WERI-Rb-1 (cell line): ENCODE data around the gene GFM1.

ENCODE experiments used
- DNase-seq: peaks from one replicate; pipeline ENCODE4 v3.0.0-alpha.2; 2020
- H3K27ac ChIP-seq: fragments of 250-450 bp; sonication (Bioruptor Pico); 2 replicates; pipeline ENCODE4 v1.5.1; 2020; ENCODE audit warnings: mild to moderate bottlenecking, moderate library complexity
- H3K27me3 ChIP-seq: fragments of 250-450 bp; sonication (Bioruptor Pico); 2 replicates; pipeline ENCODE4 v1.5.1; 2021; ENCODE audit warnings: mild to moderate bottlenecking, low read depth, moderate library complexity; ENCODE audit not compliant: insufficient read depth, severe bottlenecking
- H3K36me3 ChIP-seq: fragments of 250-450 bp; sonication (Bioruptor Pico); 2 replicates; pipeline ENCODE4 v1.5.1; 2020; ENCODE audit warnings: mild to moderate bottlenecking, moderate library complexity
- H3K4me3 ChIP-seq: 2 replicates; pipeline ENCODE4 v1.5.1; 2011; ENCODE audit warnings: low read depth, mild to moderate bottlenecking, control low read depth, low read length
- H3K9me3 ChIP-seq: fragments of 250-450 bp; sonication (Bioruptor Pico); 2 replicates; pipeline ENCODE4 v1.5.1; 2021; ENCODE audit warnings: mild to moderate bottlenecking, moderate library complexity; ENCODE audit not compliant: severe bottlenecking
- CTCF ChIP-seq: IDR thresholded peaks from 2 replicates; pipeline ENCODE4 v1.5.1; 2011; ENCODE audit warnings: low read depth, mild to moderate bottlenecking, control low read depth, inconsistent platforms, low read length

GFM1 gene

DNA sequence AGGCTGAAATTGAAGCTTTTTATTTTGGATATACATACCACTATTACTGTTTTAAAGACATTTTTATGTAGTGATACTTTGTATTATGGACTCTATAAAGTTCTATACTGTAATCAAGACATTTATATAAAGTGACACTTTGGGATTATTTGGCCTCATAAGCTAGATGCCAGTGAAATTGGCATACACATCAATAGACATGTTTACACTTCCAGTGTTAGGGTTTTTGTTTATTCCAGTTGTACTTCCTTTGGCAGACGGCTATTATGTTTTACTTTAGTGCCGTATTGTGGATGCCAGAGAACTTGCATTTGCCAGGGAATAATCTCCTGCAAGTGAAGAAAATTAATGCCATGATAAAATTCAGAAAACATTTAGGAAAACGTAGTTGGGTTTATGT, 22.1 kb downstream of the GFM1 start:
- H3K27ac ChIP-seq: no peak overlapping the region
- H3K4me3 ChIP-seq: no peak overlapping the region
- no peaks in the 10 kb centered on the region for H3K27me3 ChIP-seq
- H3K9me3 ChIP-seq: no peaks in the 10 kb centered on the region
- no peak for DNase-seq
- TF ChIP-seq CTCF: no peak
- peaks cover 35% of the 10 kb centered on the region for H3K36me3 ChIP-seq

- Histone ChIP-seq H3K4me3 (no peak overlapping the region), H3K36me3 (peaks cover 21% of the 10 kb centered on the region), H3K27ac (no peak overlapping the region), H3K9me3 (no peaks in the 10 kb centered on the region), H3K27me3 (no peaks in the 10 kb centered on the region)
- no peak for TF ChIP-seq CTCF
- no peak for DNase-seq
Measured at GRCh38 chr3:158668506-158668905, 24.2 kb downstream of the GFM1 start.

DNA sequence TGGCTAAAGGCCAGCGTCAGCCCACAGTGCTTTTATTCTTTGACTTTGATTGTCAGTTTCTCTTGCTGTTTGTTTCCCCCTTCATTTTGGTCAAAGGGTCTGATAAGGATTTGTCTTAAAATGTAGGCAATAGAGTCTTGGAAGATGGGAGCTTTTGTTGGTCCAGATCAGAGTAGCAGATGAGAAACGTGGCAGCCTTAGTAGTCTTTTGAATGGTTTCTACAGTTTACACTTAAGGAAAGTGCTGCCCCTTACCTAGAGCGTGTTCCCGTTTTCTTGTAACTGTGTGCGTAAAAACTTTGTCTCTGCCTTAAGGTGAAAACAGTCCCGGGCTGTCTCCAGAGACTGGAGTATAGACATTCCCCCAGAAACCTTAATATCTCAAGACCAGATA, 27.5 kb downstream of the GFM1 start:
- H3K36me3 ChIP-seq: peaks cover 11% of the 10 kb centered on the region
- no peaks in the 10 kb centered on the region for H3K9me3 ChIP-seq
- TF ChIP-seq CTCF: no peak
- no peak overlapping the region for H3K27ac ChIP-seq
- no peak overlapping the region; the same call in 1 of the 2 replicates for H3K4me3 ChIP-seq
- no peaks in the 10 kb centered on the region for H3K27me3 ChIP-seq
- DNase-seq: no peak

DNA sequence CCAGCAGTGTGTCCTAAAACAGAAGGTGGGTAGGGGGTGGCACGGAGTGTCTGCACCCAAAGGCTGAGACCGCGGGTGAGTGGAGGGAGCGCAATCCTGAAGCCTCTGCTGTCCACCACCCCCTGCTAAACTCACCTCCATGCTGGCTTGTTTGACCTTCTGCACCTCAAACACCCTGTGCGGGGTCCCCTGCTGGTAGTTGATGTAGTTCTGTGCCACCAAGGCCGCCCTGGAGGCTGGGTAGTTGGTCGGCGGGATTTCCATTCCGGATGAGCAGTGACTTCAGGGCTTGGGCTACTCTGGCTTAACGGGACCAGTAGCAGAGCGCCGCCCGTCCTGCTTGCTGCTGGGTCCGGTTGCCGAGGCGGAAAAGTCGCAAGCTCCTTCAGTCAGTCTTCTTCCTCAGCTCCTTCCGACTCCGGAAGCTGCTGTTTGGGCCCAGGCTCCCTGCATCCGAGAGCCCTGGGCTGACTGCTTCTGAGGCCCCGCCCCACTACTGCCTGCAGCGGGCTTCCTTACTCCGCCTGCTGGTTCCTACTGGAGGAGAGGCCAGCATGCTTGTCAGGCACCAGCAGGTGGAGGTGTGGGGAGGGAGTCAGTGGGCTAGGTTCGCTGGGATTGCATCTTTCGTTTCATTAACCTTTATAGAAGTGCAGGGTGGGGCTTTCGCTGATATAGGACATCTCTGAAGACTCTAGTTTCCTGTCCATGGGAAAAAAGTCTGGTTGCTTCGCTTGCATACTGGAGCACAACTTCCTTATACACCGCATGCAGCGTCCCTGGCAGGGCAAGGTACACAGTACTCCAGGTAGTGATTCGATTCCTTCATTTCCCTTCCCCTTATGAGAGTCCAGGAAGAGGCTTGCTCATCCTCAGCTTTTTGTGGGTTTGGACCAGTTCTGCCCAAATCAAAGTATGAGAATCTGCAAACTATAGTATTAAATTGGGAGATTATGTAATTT, 28.2 kb downstream of the GFM1 start, which contains the start of gene LXN:
Gene LXN (minus strand): TSS at position 434 of the 962 bp plus-strand sequence. CDS start 170 bp downstream, at position 264.
- peak; percentile 53 for TF ChIP-seq CTCF
- peak; percentile 75 for DNase-seq
- no peak within 1 kb of the TSS for H3K27ac ChIP-seq
- H3K27me3 ChIP-seq: no peaks in the 10 kb centered on the region
- H3K9me3 ChIP-seq: no peaks in the 10 kb centered on the region
- peak within 1 kb of the TSS; percentile 15 for H3K4me3 ChIP-seq
- peaks cover 7% of the 10 kb centered on the region; the same call in 1 of the 2 replicates for H3K36me3 ChIP-seq

- H3K4me3 ChIP-seq: no peak overlapping the region
- TF ChIP-seq CTCF: no peak
- peaks cover 2% of the 10 kb centered on the region; the same call in 1 of the 2 replicates for H3K36me3 ChIP-seq
- H3K27ac ChIP-seq: no peak overlapping the region
- no peaks in the 10 kb centered on the region for H3K27me3 ChIP-seq
- no peaks in the 10 kb centered on the region for H3K9me3 ChIP-seq
- no peak for DNase-seq
Measured at GRCh38 chr3:158678687-158679086, 34.4 kb downstream of the GFM1 start.
